GM23248 (cell line): ENCODE data around the gene LTB4R. TPM values are rescaled to one million over a fixed set of nuclear protein-coding genes. Genes with fewer than 3 reads are reported as not detected.
A peak's percentile ranks its signal among the peaks of the same experiment; 100 is the strongest.
"Not testable (repeated sequence)": the region's sequence is repeated elsewhere in the genome, so short reads cannot be mapped to it uniquely, and the experiment has no call there.

Experiments used
- DNase-seq: peaks from one replicate; pipeline ENCODE4 v3.0.0-alpha.2; 2015
- H2AFZ ChIP-seq: fragments of 200-600 bp; sonication (generic); 2 replicates; pipeline ENCODE4 v1.6.1; 2016; ENCODE audit warnings: antibody characterized with exemption
- H3F3A ChIP-seq: fragments of 200-600 bp; sonication (generic); 2 replicates; pipeline ENCODE4 v1.6.1; 2016; ENCODE audit warnings: mild to moderate bottlenecking, antibody characterized with exemption, mixed run types; ENCODE audit not compliant: insufficient read depth
- H3K27ac ChIP-seq: fragments of 200-600 bp; sonication (generic); 2 replicates; pipeline ENCODE4 v1.5.1; 2016; ENCODE audit warnings: mild to moderate bottlenecking
- H3K27me3 ChIP-seq: fragments of 200-600 bp; sonication (generic); replicated peaks from 2 replicates; pipeline ENCODE4 v1.6.1; 2016; ENCODE audit warnings: mild to moderate bottlenecking; ENCODE audit not compliant: insufficient read depth
- H3K36me3 ChIP-seq: fragments of 200-600 bp; sonication (generic); 2 replicates; pipeline ENCODE4 v1.6.1; 2016; ENCODE audit warnings: low read depth, mild to moderate bottlenecking
- H3K4me1 ChIP-seq: fragments of 200-600 bp; sonication (generic); 2 replicates; pipeline ENCODE4 v1.6.1; 2016; ENCODE audit warnings: mild to moderate bottlenecking; ENCODE audit not compliant: insufficient read depth
- H3K4me2 ChIP-seq: fragments of 200-600 bp; sonication (generic); one replicate; pipeline ENCODE4 v1.6.1; 2016; ENCODE audit warnings: mild to moderate bottlenecking; ENCODE audit not compliant: unreplicated experiment
- H3K4me3 ChIP-seq: fragments of 200-600 bp; sonication (generic); 2 replicates; pipeline ENCODE4 v1.5.1; 2016; ENCODE audit warnings: mild to moderate bottlenecking
- H3K79me2 ChIP-seq: fragments of 200-600 bp; sonication (generic); 2 replicates; pipeline ENCODE4 v1.6.1; 2016; ENCODE audit warnings: mild to moderate bottlenecking; ENCODE audit not compliant: insufficient read depth
- H3K9ac ChIP-seq: fragments of 200-600 bp; sonication (generic); 2 replicates; pipeline ENCODE4 v1.6.1; 2016; ENCODE audit warnings: mild to moderate bottlenecking
- H3K9me2 ChIP-seq: fragments of 200-600 bp; sonication (generic); 2 replicates; pipeline ENCODE4 v1.6.1; 2016; ENCODE audit warnings: mixed run types, mild to moderate bottlenecking, moderate library complexity; ENCODE audit not compliant: insufficient read depth
- H3K9me3 ChIP-seq: fragments of 200-600 bp; sonication (generic); one replicate; pipeline ENCODE4 v1.6.1; 2017; ENCODE audit warnings: low read depth
- H4K20me1 ChIP-seq: fragments of 200-600 bp; sonication (generic); 2 replicates; pipeline ENCODE4 v1.6.0; 2016; ENCODE audit not compliant: insufficient read depth
- EZH2 ChIP-seq: fragments of 200-600 bp; sonication (generic); IDR thresholded peaks from 2 replicates; pipeline ENCODE4 v1.6.1; 2018; ENCODE audit warnings: antibody characterized with exemption, mild to moderate bottlenecking; ENCODE audit not compliant: insufficient read depth, poor library complexity, severe bottlenecking
- EZH2phosphoT487 ChIP-seq: fragments of 200-600 bp; sonication (generic); IDR thresholded peaks from 2 replicates; pipeline ENCODE4 v1.6.1; 2018; ENCODE audit warnings: antibody characterized with exemption, moderate library complexity, mild to moderate bottlenecking, low read depth; ENCODE audit not compliant: insufficient read depth
- whole genome bisulfite sequencing, 2 experiments: methylation state at CpG; one replicate each; pipeline ENCODE4 v1.1.6; 2015 to 2017; ENCODE audit warnings: low lambda C conversion rate in 2 of 2, low coverage in 1 of 2; ENCODE audit errors: missing lambda C conversion rate in 2 of 2; 5-methylcytosine and 5-hydroxymethylcytosine counted together
- in situ Hi-C: fragments of 300-500 bp; cut with MboI; formaldehyde crosslinking; loops from 2 replicates; pipeline ENCODE4 v1.15.0; 2020
- polyA plus RNA-seq: library from polyadenylated mRNA; unstranded; fragments of >200 nt; fragmentation: Nextera tagmentation; extraction: Ambion mirVana; gene quantifications from 2 replicates; pipeline ENCODE4 v1.2.1, GENCODE V29; 2016
- total RNA-seq: library from RNA; depleted of rRNA; stranded (reverse); fragments of >200 nt; shearing (Covaris generic); gene quantifications from 2 replicates; pipeline ENCODE4 v1.2.3, GENCODE V29; 2014

LTB4R gene
- total and polyA plus RNA-seq, 2 experiments from 2014 or later = 1.1 to 2.4 TPM

DNA sequence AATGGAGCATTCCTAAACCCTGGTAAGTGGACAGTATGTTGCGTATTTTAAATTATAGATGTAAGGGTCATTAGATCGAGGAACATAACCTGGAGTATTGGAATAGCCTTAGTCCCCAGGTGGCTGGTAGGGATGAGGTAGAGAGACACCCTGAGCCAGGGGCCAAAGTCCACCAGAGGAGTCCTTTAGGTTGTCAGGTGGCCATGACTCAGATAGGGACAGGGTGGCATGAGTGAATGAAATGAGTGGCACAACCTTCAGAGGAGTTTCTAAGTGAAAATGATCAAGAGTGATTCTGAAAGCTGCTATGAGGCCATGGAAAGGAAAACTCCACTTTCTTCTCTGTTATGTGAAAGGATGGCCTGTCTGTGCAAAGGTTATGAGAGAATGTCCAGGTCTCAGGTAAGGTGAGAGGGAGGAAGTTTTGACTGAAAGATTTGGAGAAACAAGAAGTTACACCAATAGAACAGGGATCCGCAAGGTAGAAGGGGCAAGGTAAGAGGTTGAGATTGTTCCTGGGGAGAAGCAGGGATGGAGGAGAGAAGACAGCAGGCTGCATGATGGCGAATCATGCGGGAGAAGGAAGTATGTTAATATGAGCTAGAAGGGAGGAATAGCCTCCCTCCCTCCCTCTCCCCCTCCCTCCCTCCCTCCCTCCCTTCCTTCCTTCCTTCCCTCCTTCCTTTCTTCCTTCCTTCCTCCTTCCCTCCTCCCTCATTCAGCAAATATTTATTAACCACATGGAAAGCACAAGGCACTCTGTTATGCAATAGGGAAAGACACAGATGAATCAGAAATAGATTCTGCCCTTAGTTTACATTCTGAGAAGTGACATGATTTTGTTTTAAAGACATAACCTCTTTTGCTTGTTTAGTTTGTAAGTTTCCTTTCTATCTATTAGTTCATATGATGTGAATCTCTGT lies 42.5 kb downstream of the LTB4R start:
- H3K9ac ChIP-seq = peak overlapping the region; percentile 2; the same call in 1 of the 2 replicates
- peaks cover 24% of the 10 kb centered on the region for H3F3A ChIP-seq
- peaks cover 25% of the 10 kb centered on the region for H3K4me1 ChIP-seq
- TF ChIP-seq EZH2phosphoT487 (no peak), EZH2 (no peak)
- H3K27ac ChIP-seq = peak overlapping the region; percentile 68
- H3K27me3 ChIP-seq = no peaks in the 10 kb centered on the region
- peak overlapping the region; percentile 38 for H3K4me2 ChIP-seq
- no peaks in the 10 kb centered on the region for H3K79me2 ChIP-seq
- H3K9me3 ChIP-seq = no peaks in the 10 kb centered on the region
- H3K9me2 ChIP-seq = no peaks in the 10 kb centered on the region
- DNase-seq = peak; percentile 79
- 69 to 78% methylated on average over 5 of the region's 5 CpGs for WGBS, 2 experiments
- no peak overlapping the region for H2AFZ ChIP-seq
- no peaks in the 10 kb centered on the region for H3K36me3 ChIP-seq
- in situ Hi-C loops = no loop called here
- no peak overlapping the region for H3K4me3 ChIP-seq
- no peaks in the 10 kb centered on the region for H4K20me1 ChIP-seq

DNA sequence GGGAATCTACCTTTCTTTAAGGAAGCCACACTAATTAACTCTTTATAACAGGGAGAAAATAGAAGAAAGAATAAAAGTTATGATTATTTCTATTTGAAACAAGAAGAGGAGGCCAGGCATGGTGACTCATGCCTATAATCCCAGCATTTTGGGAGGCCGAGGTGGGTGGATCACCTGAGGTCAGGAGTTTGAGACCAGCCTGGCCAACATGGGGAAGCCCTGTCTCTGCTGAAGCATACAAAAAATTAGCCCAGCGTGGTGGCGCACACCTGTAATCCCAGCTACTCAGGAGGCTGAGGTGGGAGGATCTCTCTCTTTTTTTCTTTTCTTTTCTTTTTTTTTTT lies 43.2 kb downstream of the LTB4R start:
- H2AFZ ChIP-seq = not testable (repeated sequence)

GRCh38 chr14:24355009-24355408 lies 43.7 kb downstream of the LTB4R start:
- DNase-seq = no peak
- Histone ChIP-seq H2AFZ (no peak overlapping the region), H3K27ac (peak overlapping the region; percentile 68), H3K9me3 (no peaks in the 10 kb centered on the region), H3K36me3 (no peaks in the 10 kb centered on the region), H4K20me1 (no peaks in the 10 kb centered on the region), H3K9me2 (no peaks in the 10 kb centered on the region), H3F3A (peaks cover 24% of the 10 kb centered on the region), H3K79me2 (no peaks in the 10 kb centered on the region), H3K4me3 (no peak overlapping the region), H3K27me3 (no peaks in the 10 kb centered on the region), H3K9ac (no peak overlapping the region), H3K4me1 (peaks cover 25% of the 10 kb centered on the region), H3K4me2 (no peak overlapping the region)
- in situ Hi-C loops = no loop called here
- TF ChIP-seq EZH2 = no peak
- 94 to 95% methylated on average over 7 of the region's 7 CpGs for WGBS, 2 experiments

More for the DNA sequence above, 43.2 kb downstream of the LTB4R start:
- H3K9me2 ChIP-seq, H3K79me2 ChIP-seq, H3K36me3 ChIP-seq, H3K27me3 ChIP-seq, H3K4me3 ChIP-seq, H4K20me1 ChIP-seq, H3K9me3 ChIP-seq, in situ Hi-C loops, DNase-seq: not testable (repeated sequence)
- Histone ChIP-seq H3K27ac (peak overlapping the region; percentile 68), H3K4me1 (peaks cover 25% of the 10 kb centered on the region), H3K9ac (peak overlapping the region; percentile 2; the same call in 1 of the 2 replicates), H3K4me2 (peak overlapping the region; percentile 38), H3F3A (peaks cover 24% of the 10 kb centered on the region)
- 53 to 68% methylated on average over 3 of the region's 3 CpGs for WGBS, 2 experiments

DNA sequence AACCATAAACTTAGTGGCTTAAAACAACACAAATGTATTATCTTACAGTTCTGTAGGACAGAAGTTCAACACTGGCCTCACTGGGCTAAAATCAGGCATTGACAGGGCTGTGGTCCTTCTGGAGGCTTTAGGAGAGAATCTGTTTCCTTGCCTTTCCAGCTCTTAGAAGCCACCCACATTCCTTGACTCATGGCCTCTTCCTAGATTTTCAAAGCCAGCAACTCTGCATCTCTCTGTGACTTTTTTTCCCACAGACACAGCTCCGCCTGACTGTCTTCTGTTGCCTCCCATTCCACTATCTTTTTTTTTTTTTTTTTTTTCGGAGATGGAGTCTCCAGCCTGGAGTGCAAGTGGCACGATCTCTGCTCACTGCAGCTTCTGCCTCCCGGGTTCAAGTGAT lies 44.9 kb downstream of the LTB4R start:
- peaks cover 21% of the 10 kb centered on the region for H3F3A ChIP-seq
- H3K27me3 ChIP-seq = no peaks in the 10 kb centered on the region
- WGBS, 2 experiments = 52 to 67% methylated on average over 3 to 4 of the region's 4 CpGs
- no peaks in the 10 kb centered on the region for H4K20me1 ChIP-seq
- TF ChIP-seq EZH2phosphoT487 (no peak), EZH2 (no peak)
- H3K4me1 ChIP-seq = peaks cover 27% of the 10 kb centered on the region
- in situ Hi-C loops = no loop called here
- H3K36me3 ChIP-seq = no peaks in the 10 kb centered on the region
- no peaks in the 10 kb centered on the region for H3K9me2 ChIP-seq
- no peaks in the 10 kb centered on the region for H3K79me2 ChIP-seq
- H3K4me3 ChIP-seq = no peak overlapping the region
- H3K9me3 ChIP-seq = no peaks in the 10 kb centered on the region
- no peak for DNase-seq
- H3K27ac ChIP-seq = no peak overlapping the region
- H3K9ac ChIP-seq = no peak overlapping the region
- no peak overlapping the region for H2AFZ ChIP-seq
- H3K4me2 ChIP-seq = no peak overlapping the region

GRCh38 chr14:24360281-24360680 lies 49.0 kb downstream of the LTB4R start:
- TF ChIP-seq EZH2 = no peak
- no peak for TF ChIP-seq EZH2phosphoT487
- in situ Hi-C loops = no loop called here

More at GRCh38 chr14:24360281-24360680, 49.0 kb downstream of the LTB4R start:
- Histone ChIP-seq H3K9me3 (no peaks in the 10 kb centered on the region), H3K9ac (no peak overlapping the region), H3K4me2 (no peak overlapping the region), H3K27ac (no peak overlapping the region), H3K4me3 (no peak overlapping the region), H4K20me1 (no peaks in the 10 kb centered on the region), H3K9me2 (no peaks in the 10 kb centered on the region), H3K36me3 (no peaks in the 10 kb centered on the region), H3K4me1 (peaks cover 26% of the 10 kb centered on the region), H3F3A (peaks cover 16% of the 10 kb centered on the region), H3K27me3 (no peaks in the 10 kb centered on the region), H2AFZ (no peak overlapping the region), H3K79me2 (no peaks in the 10 kb centered on the region)
- WGBS, 2 experiments = 83 to 98% methylated on average over 2 to 3 of the region's 3 CpGs
- no peak for DNase-seq
